CD4-positive, alpha-beta T cell treated with Interleukin-17A for 1 hour (primary cell): ENCODE data around the gene ARPC2.
"Not testable (repeated sequence)": the region's sequence is repeated elsewhere in the genome, so short reads cannot be mapped to it uniquely, and the experiment has no call there.

Experiments
- DNase-seq: peaks from one replicate; pipeline ENCODE4 v3.0.0-alpha.2; 2020

Gene ARPC2

GRCh38 chr2:218216674-218217359 is at the start of gene ARPC2:
ARPC2 (plus strand) TSS chr2:218217189; CDS start chr2:218217471, 282 bp downstream.
- peak; percentile 95 for DNase-seq

DNA sequence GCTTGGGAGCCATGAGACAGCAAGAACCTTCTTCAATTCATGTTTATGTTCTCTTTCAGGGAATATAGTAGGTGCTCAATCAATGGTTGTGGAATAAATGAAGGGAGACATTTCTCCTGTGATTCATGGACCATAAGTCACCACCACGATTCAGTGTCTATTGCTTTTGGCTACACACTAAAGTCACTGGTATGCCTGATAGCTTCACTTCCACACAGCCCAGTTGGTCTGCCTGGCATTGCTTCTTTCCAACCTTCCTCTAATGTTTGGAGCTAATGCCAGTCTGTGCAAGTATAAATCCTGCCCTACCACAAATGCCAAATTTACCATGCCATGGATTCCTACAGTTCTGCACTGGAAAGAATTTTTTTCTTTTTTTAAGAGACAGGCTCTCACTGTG is 49.0 kb upstream of the ARPC2 start:
- no peak for DNase-seq

GRCh38 chr2:218168635-218169462 is 48.1 kb upstream of the ARPC2 start:
- DNase-seq = peak; percentile 78

DNA sequence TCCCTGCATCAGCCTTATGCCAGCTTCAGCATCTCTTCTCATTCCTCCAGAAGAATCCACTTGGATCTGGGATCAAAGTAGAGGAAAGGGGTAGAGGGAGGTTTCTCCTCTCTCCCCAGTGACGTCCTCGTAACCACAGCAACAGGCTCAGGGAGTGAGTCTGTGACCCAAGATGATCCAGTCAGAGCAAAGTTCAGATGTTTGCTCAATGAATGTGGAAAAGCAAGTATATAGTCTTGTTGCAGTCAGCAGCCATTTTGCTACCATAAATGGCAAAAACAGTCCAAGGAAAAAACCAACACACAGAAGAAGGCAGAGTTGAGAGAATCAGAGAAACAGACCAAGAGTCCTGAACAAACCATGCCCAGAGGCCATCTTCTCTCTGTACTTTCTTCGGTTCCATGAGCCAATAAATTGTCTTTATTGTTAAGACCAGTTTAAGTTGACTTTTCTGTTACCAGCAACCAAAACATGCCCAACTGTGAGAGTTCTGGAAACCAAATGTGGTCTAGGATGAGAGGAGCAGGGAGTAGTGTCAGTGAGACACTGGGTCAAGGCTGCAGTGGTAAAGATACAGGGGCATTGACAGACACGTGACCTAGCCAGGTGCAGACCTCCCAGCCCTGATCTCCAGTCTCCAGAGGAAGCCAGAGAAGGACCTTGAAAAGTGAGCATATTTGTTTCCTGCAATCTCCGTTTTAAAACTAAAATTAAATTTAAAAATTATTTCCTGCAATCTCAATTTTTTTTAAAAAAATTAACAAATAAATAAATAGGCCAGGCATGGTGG is 47.0 kb upstream of the ARPC2 start:
- no peak for DNase-seq

GRCh38 chr2:218171744-218172143 is 45.2 kb upstream of the ARPC2 start:
- not testable (repeated sequence) for DNase-seq

DNA sequence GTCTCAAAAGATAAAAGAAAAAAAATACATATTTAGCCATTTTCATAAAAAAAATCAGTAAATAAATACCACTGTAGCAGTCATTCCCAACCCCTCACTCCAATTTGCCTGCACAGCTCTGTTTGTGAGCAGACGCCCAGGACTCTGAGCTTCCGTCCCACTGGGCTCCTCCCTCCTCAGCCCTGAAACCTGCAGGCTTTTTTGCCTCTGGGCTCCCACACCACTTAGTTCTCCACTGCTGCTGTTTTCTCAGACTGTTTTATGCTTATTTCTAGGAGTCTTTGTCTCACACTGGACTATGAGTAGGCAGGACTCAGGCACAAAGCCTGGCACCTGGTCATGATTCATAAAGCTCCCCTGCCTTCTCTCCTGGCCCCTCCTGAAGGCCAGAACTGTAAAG is 44.1 kb upstream of the ARPC2 start:
- DNase-seq = no peak

GRCh38 chr2:218179782-218180181 is 37.2 kb upstream of the ARPC2 start:
- no peak for DNase-seq

GRCh38 chr2:218180467-218181114 is 36.4 kb upstream of the ARPC2 start:
- no peak for DNase-seq

DNA sequence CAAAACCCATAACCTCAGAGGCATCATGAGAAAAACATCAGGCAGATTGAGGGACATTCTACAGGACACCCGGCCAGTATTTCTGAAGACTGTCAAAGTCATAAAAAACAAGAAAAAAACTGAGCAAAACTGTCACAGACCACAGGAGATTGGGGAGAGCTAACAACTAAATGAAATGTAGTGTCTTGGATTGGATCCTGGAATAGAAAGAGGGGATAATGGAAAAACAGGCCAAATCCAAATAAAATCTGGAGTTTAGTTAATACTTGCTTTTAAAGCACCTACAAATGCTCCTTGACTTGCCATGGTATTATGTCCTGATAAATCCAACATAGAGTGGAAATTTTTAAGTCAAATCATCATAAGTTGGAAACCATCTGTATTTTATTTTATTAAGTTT is 32.7 kb upstream of the ARPC2 start:
- no peak for DNase-seq

GRCh38 chr2:218186355-218186766 is 30.6 kb upstream of the ARPC2 start:
- peak; percentile 83 for DNase-seq

DNA sequence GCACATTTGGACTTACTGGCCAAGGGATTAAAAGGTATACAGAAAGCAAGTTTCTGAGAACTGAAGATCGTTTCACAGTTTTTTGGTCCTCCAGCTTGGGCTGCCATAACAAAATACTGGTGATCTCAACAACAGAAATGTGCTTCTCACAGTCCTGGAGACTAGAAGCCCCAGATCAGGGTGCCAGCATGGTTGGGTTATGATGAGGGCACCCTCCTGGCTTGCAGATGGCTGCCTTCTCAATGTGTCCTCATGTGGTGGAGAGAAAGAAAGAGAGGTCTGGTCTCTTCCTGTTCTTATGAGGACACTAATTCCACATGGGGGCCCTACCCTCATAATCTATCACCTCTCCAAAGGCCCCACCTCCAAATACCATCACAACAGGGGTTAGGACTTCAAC is 30.1 kb upstream of the ARPC2 start:
- DNase-seq = no peak

GRCh38 chr2:218187296-218188015 is 29.5 kb upstream of the ARPC2 start:
- DNase-seq = no peak

- no peak for DNase-seq
Measured at GRCh38 chr2:218188528-218188927, 28.5 kb upstream of the ARPC2 start.

GRCh38 chr2:218192902-218193430 is 24.0 kb upstream of the ARPC2 start:
- no peak for DNase-seq

GRCh38 chr2:218193701-218194100 is 23.3 kb upstream of the ARPC2 start:
- DNase-seq = no peak

DNA sequence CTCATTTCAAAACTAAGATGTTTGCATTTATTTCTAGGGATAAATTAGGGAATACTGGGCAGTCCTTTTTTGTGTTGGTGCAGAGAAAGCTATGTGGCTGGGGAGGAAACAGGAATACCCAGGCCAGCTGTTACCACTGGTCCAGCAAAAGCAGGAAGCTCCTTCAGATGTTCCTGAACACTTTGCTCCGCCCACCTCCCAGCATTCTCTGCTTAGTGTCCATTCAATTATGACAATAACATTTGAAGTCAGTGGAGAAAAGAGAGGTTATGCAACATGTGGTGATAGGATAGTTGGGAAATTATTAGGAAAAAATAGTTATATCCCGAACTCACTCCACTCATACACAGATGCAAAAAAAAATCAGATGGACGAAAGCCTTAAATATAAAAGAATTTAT is 22.1 kb upstream of the ARPC2 start:
- no peak for DNase-seq

DNA sequence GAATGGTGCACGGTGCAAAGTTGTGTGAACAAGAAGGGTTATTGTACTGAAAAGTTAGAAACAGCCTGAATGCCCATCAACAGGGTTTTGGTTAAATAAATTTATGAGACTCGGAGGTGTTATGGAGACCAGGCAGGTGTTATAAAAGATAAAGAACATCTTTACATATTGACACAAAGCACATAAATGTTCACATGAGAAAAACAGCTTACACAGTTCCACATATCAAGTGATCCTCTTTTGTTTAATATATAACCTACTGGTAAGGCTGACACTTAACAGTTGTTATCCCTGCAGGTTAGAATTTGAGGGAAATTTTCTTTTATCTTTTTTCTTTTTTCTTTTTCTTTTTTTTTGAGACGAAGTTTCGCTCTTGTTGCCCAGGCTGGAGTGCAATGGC is 20.0 kb upstream of the ARPC2 start:
- no peak for DNase-seq

GRCh38 chr2:218202266-218202665 is 14.7 kb upstream of the ARPC2 start:
- DNase-seq = no peak

- no peak for DNase-seq
Measured at GRCh38 chr2:218209078-218209477, 7.9 kb upstream of the ARPC2 start.

DNA sequence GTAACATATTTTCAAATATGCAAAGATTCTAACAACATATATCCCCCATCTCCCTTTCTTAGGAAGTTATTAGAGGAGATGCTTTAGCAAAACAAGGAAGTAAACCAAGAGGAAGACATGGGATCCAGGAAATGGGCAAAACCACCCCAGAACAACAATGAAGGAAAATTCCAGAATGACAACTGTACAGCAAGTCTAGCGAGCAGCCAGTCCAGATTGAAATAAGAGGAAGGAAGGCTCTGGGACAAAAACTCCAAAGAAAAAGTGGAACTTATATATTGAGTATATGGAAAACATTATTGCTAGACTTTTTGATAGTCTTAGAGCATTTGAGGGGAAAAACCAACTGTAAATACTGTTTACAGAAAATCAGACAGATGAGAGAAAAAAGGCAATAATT is 2.9 kb upstream of the ARPC2 start:
- no peak for DNase-seq

DNA sequence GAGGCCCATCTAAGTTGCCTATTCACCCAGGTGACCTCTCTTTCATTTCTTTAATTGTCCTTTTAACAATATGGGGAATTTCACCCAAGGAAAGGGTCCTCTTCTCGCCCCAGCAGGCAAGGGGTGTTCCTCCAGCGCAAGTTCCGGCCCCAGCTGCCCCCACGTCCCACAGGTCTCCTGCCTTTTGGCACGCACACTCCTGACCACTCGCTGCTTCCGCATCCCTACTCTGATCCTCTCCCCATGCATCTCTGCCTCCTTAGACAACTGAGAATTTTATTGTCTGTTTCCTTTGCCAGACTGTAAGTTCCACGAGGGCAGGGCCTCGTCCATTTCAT is 684 bp upstream of the ARPC2 start:
- DNase-seq = no peak
